Immature natural killer cell (primary cell): ENCODE measurements around the gene SPG11. TPM values are rescaled to one million over a fixed set of nuclear protein-coding genes. Genes with fewer than 3 reads are reported as not detected.
"Not testable (repeated sequence)": the region's sequence is repeated elsewhere in the genome, so short reads cannot be mapped to it uniquely, and the experiment has no call there.

Experiments
- DNase-seq, 3 donors: peaks; one replicate each; pipeline ENCODE4 v3.0.0; 2022; ENCODE audit warnings: mixed read lengths in 1 of 3
- H3K27ac Mint-ChIP-seq, 6 donors: one replicate each; pipeline ENCODE4 v1.8.0; 2020; ENCODE audit warnings: mixed read lengths in 6 of 6, mild to moderate bottlenecking in 5 of 6, inconsistent platforms in 4 of 6, moderate library complexity in 3 of 6
- H3K27me3 Mint-ChIP-seq, 3 donors: one replicate each; pipeline ENCODE4 v1.8.0; 2020 to 2021; ENCODE audit warnings: low read depth in 3 of 3, mild to moderate bottlenecking in 3 of 3, mixed read lengths in 3 of 3, moderate library complexity in 3 of 3, inconsistent platforms in 1 of 3
- H3K36me3 Mint-ChIP-seq, 3 donors: one replicate each; pipeline ENCODE4 v1.8.0; 2020; ENCODE audit warnings: mixed read lengths in 3 of 3, inconsistent platforms in 2 of 3, mild to moderate bottlenecking in 2 of 3
- H3K4me1 Mint-ChIP-seq, 2 donors: one replicate each; pipeline ENCODE4 v1.8.0; 2020; ENCODE audit warnings: inconsistent platforms in 2 of 2, mild to moderate bottlenecking in 2 of 2, mixed read lengths in 2 of 2, moderate library complexity in 1 of 2
- H3K4me3 Mint-ChIP-seq, 5 donors: one replicate each; pipeline ENCODE4 v1.8.0; 2020; ENCODE audit warnings: mild to moderate bottlenecking in 5 of 5, mixed read lengths in 5 of 5, inconsistent platforms in 3 of 5, moderate library complexity in 3 of 5
- H3K9me3 Mint-ChIP-seq, 6 donors: one replicate each; pipeline ENCODE4 v1.8.0; 2020; ENCODE audit warnings: mild to moderate bottlenecking in 6 of 6, mixed read lengths in 6 of 6, inconsistent platforms in 4 of 6, moderate library complexity in 3 of 6
- polyA plus RNA-seq, 3 donors: library from polyadenylated mRNA; unstranded; fragments of 300-500 nt; fragmentation: Illumina TruSeq; gene quantifications; one replicate each; pipeline ENCODE4 v1.2.3, GENCODE V29; 2021

The SPG11 gene
- polyA plus RNA-seq, 3 donors from 2014 or later: 22.0 to 37.3 (median 26.1) TPM

DNA sequence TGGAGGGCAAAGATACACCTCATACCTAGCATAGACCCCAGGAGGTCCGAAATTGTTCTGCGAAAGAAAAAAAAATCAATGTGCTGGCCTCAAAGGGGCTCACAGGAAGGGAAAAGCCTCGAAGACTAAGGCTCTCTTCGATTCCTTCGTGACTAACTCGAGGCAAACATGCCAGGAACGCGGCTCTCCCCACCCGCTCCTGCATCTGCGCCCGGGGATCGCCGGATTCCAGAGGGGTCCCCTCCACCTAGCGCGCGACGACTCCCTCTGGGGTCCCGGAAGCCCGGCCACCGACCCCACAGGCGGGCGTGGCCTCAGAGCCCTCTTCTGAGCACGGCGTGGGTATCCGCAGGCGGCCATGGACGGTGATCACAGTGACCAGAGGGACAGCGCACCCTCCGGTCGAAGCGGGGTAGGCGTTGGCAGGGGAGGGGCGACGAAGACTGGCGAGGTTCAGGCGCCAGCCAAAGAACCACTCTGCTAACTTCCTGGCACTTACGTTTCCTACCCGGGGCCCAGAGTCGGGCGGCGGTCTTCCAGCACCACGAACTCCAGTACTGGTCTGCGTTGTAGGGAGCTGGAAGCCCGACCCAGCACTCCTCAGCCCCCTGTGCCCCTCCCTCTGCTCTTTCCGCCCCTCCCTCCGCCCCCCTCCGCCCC, 127.0 kb downstream of the SPG11 start:
- Mint-ChIP-seq H3K4me3 (peak overlapping the region; percentile 86 to 91 (median 90)), H3K4me1 (peaks cover 41 to 44% of the 10 kb centered on the region in 2 donors), H3K27ac (peak overlapping the region; percentile 85 to 98 (median 92)), H3K36me3 (peaks cover 0 to 3% (median 3%) of the 10 kb centered on the region in 3 donors), H3K9me3 (no peaks in the 10 kb centered on the region), H3K27me3 (peaks cover 6 to 20% (median 7%) of the 10 kb centered on the region in 3 donors)
- no peak for DNase-seq

DNA sequence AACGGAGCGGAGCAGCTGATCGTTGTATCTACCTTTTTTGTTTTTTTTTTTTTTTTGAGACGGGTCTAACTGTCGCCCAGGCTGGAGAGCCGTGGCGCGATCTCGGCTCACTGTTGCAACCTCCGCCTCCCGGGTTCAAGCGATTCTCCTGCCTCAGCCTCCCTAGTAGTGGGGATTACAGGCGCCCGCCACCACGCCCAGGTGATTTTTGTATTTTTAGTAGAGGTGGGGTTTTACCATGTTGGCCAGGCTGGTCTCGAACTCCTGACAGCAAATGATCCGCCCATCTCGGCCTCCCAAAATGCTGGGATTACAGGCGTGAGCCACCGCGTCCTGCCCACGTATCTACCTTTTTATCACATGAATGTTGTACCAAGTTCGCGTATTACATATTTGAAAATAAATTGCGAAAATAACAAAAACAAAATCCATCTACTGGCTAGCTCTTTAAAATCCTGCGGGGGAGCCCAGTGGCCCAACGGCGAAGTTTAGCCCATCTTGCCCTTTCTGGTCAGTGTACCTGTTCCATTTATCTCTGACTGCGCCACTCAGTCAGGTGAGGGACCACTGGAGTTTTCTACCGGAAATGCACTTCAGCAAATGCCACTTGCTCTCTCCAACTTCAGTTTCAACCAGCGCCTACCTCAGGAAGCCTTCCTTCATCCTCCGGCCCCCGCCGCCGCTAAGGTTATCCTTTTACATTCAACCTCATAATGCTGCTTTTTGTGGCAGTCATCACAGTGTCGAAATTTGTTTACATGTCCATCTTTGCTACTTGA, 127.8 kb downstream of the SPG11 start:
- peaks cover 0 to 3% (median 0%) of the 10 kb centered on the region in 3 donors for H3K36me3 Mint-ChIP-seq
- DNase-seq: peak; percentile 13 to 22 (median 20)
- no peaks in the 10 kb centered on the region for H3K9me3 Mint-ChIP-seq
- H3K27ac Mint-ChIP-seq: peak overlapping the region; percentile 85 to 98 (median 92)
- H3K4me3 Mint-ChIP-seq: peak overlapping the region; percentile 86 to 91 (median 90)
- H3K4me1 Mint-ChIP-seq: peaks cover 34 to 37% of the 10 kb centered on the region in 2 donors
- peaks cover 6 to 20% (median 7%) of the 10 kb centered on the region in 3 donors for H3K27me3 Mint-ChIP-seq

GRCh38 chr15:44535092-44535491, 128.4 kb downstream of the SPG11 start:
- H3K4me1 Mint-ChIP-seq: peaks cover 28 to 31% of the 10 kb centered on the region in 2 donors
- peaks cover 6 to 22% (median 7%) of the 10 kb centered on the region in 3 donors for H3K27me3 Mint-ChIP-seq
- peaks cover 0 to 3% (median 0%) of the 10 kb centered on the region in 3 donors for H3K36me3 Mint-ChIP-seq
- DNase-seq: no peak
- peak overlapping the region in 5 of 6 donors; percentile 18 to 87 (median 73) for H3K27ac Mint-ChIP-seq
- no peaks in the 10 kb centered on the region for H3K9me3 Mint-ChIP-seq
- H3K4me3 Mint-ChIP-seq: peak overlapping the region; percentile 73 to 91 (median 77)

DNA sequence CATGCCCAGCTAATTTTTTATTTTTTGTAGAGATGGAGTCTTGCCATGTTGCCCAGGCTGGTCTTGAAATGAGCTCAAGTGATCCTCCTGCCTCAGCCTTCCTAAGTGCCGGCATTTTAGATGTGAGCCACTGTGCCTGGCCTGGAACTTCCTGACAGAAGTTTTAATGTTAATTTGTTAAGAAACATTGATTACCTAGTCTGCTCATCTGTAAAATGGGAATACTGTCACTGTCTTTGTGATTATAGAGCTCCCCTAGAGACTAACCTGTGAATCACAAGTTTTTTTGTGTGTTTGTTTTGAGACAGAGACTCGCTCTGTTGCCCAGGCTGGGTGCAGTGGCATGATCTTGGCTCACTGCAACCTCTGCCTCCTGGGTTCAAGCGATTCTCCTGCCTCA, 130.8 kb downstream of the SPG11 start:
- H3K4me3 Mint-ChIP-seq: no peak overlapping the region
- no peaks in the 10 kb centered on the region for H3K9me3 Mint-ChIP-seq
- peaks cover 13 to 25% of the 10 kb centered on the region in 2 donors for H3K4me1 Mint-ChIP-seq
- peak overlapping the region in 2 of 6 donors; percentile 26 to 40 for H3K27ac Mint-ChIP-seq
- H3K36me3 Mint-ChIP-seq: no peaks in the 10 kb centered on the region
- no peak for DNase-seq
- H3K27me3 Mint-ChIP-seq: peaks cover 6 to 15% (median 7%) of the 10 kb centered on the region in 3 donors

DNA sequence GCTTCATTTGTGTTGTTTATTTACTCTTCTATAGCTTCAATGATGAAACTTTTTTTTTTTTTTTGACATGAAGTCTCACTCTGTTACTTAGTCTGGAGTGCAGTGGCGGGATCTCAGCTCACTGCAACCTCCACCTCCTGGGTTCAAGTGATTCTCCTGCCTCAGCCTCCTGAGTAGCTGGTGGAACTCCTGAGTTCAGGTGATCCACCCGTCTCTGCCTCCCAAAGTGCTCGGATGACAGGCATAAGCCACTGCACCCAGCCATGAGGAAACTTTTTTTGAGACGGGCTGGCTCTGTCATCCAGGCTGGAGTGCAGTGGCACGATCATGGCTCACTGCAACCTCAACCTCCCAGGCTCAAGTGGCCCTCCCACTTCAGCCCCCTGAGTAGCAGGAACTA, 131.2 kb downstream of the SPG11 start:
- H3K9me3 Mint-ChIP-seq, H3K36me3 Mint-ChIP-seq, DNase-seq, H3K4me3 Mint-ChIP-seq: not testable (repeated sequence)
- Mint-ChIP-seq H3K27me3 (peaks cover 6 to 15% (median 7%) of the 10 kb centered on the region in 3 donors), H3K4me1 (peaks cover 11 to 27% of the 10 kb centered on the region in 2 donors), H3K27ac (peak overlapping the region in 1 of 6 donors; percentile 4)

- DNase-seq: no peak
- no peak overlapping the region for H3K4me3 Mint-ChIP-seq
- no peaks in the 10 kb centered on the region for H3K9me3 Mint-ChIP-seq
- H3K4me1 Mint-ChIP-seq: peaks cover 4 to 22% of the 10 kb centered on the region in 2 donors
- H3K36me3 Mint-ChIP-seq: peaks cover 0 to 12% (median 4%) of the 10 kb centered on the region in 3 donors
- H3K27ac Mint-ChIP-seq: peak overlapping the region in 1 of 6 donors; percentile 13
- H3K27me3 Mint-ChIP-seq: peaks cover 0 to 6% (median 3%) of the 10 kb centered on the region in 3 donors
Observed at GRCh38 chr15:44530653-44531052, 132.8 kb downstream of the SPG11 start.

DNA sequence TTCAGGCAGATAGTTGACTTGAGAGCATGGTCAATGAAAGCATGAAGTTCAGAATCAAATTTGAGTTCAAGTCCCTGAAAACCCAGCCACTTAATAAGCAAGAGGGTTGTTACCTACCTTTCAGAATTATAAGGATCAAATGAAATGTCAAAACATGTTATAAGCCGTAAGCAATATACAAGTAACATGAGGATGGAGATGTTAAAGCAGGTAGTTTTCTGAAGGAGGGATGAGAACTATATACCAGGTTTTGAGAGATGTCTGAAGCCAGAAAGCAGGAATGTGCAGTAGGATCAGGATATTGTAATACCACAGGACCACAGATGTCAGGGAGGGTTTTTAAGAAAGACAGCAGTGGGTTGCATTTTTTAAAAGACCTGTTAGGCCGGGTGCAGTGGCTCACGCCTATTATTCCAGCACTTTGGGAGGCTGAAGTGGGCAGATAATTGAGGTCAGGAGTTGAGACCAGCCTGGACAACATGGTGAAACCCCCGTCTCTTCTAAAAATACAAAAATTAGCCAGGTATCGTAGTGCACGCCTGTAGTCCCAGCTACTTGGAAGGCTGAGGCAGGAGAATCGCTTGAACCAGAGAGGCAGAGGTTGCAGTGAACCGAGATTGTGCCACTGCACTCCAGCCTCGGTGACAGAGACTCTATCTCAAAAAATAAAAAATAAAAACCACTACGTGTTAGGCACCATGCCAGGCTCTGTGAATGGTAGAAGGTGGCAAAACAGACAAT, 133.4 kb downstream of the SPG11 start:
- Mint-ChIP-seq H3K4me3 (no peak overlapping the region), H3K27me3 (peaks cover 0 to 6% (median 1%) of the 10 kb centered on the region in 3 donors), H3K36me3 (peaks cover 0 to 13% (median 4%) of the 10 kb centered on the region in 3 donors), H3K27ac (peak overlapping the region in 4 of 6 donors; percentile 2 to 64 (median 9)), H3K9me3 (no peaks in the 10 kb centered on the region), H3K4me1 (peaks cover 1 to 15% of the 10 kb centered on the region in 2 donors)
- DNase-seq: no peak

DNA sequence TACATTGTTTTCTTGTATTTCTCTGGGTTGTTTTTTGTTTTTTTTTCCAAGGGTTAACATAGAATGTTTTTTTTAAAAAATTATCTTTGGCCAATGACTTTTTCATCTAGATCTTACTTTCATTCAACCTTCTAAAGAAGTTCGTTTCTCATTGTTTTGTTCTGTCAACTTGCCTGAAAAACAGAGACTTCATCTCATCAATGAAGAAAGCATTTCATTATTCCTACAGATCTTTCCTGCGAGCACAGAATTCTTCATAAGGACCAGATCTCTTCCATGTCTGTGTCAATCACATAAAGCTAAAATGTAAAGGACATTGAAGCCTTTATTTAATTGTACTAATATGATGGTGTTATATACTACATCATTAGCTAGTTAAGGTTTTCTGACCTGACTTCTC, 136.2 kb downstream of the SPG11 start:
- Mint-ChIP-seq H3K9me3 (no peaks in the 10 kb centered on the region), H3K36me3 (peaks cover 0 to 21% (median 4%) of the 10 kb centered on the region in 3 donors), H3K4me3 (no peak overlapping the region), H3K27me3 (peaks cover 0 to 6% (median 0%) of the 10 kb centered on the region in 3 donors), H3K27ac (peak overlapping the region in 4 of 6 donors; percentile 1 to 37 (median 11)), H3K4me1 (peaks cover 0 to 13% of the 10 kb centered on the region in 2 donors)
- no peak for DNase-seq

GRCh38 chr15:44525018-44525417, 138.4 kb downstream of the SPG11 start:
- Mint-ChIP-seq H3K4me3 (no peak overlapping the region), H3K27me3 (peaks cover 0 to 2% (median 0%) of the 10 kb centered on the region in 3 donors), H3K27ac (no peak overlapping the region), H3K9me3 (no peaks in the 10 kb centered on the region), H3K36me3 (peaks cover 0 to 21% (median 8%) of the 10 kb centered on the region in 3 donors), H3K4me1 (peaks cover 0 to 12% of the 10 kb centered on the region in 2 donors)
- no peak for DNase-seq

GRCh38 chr15:44519537-44519936, 143.9 kb downstream of the SPG11 start:
- Mint-ChIP-seq H3K36me3 (peaks cover 0 to 15% (median 8%) of the 10 kb centered on the region in 3 donors), H3K4me1 (peaks cover 0 to 11% of the 10 kb centered on the region in 2 donors), H3K4me3 (no peak overlapping the region), H3K27ac (peak overlapping the region in 1 of 6 donors; percentile 55), H3K27me3 (no peaks in the 10 kb centered on the region), H3K9me3 (no peaks in the 10 kb centered on the region)
- DNase-seq: no peak

DNA sequence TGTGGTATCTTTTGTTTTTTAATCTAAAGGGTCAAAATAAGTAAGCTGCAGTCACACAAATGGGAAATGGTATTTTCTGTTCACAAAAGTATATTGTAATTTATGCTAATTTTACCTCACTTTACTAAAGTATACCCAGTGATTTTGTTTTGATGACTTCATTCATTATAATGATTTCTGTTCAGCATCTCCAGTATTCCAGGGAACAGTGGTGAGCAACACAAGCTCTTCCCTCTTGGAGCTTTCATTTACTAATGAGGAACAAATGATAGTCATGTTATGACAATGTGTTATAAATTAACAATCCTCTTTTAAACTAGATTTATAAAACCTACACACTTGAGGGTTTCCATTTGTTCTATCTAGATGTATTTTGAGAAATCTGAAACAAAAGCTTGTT, 147.0 kb downstream of the SPG11 start:
- Mint-ChIP-seq H3K4me3 (no peak overlapping the region), H3K36me3 (peaks cover 0 to 8% (median 7%) of the 10 kb centered on the region in 3 donors), H3K27me3 (peaks cover 0 to 1% (median 0%) of the 10 kb centered on the region in 3 donors), H3K9me3 (no peaks in the 10 kb centered on the region), H3K27ac (no peak overlapping the region), H3K4me1 (peaks cover 0 to 11% of the 10 kb centered on the region in 2 donors)
- no peak for DNase-seq
